ENCODE measurements around the gene PDCL2. TPM values are rescaled to one million over a fixed set of nuclear protein-coding genes. Genes with fewer than 3 reads are reported as not detected.

PDCL2 gene
- total RNA-seq, 1 donor from 2014 or later: not detected

GRCh38 chr4:55612341-55612740, 20.3 kb upstream of the PDCL2 start:
- no peak overlapping the region for H3K4me3 ChIP-seq (ENCODE audit: low read depth, low read length)
- no peak for TF ChIP-seq CTCF (conservative IDR thresholded peaks at IDR 0.05; ENCODE audit: low read depth, low read length)
- no peak for DNase-seq (ENCODE audit: low read depth)

- no peak for DNase-seq (ENCODE audit: low read depth)
- no peak for TF ChIP-seq CTCF (conservative IDR thresholded peaks at IDR 0.05; ENCODE audit: low read depth, low read length)
- H3K4me3 ChIP-seq (ENCODE audit: low read depth, low read length): no peak overlapping the region
Observed at GRCh38 chr4:55611358-55612059, 19.5 kb upstream of the PDCL2 start.

GRCh38 chr4:55610381-55610780, 18.3 kb upstream of the PDCL2 start:
- no peak for DNase-seq (ENCODE audit: low read depth)
- no peak for TF ChIP-seq CTCF (conservative IDR thresholded peaks at IDR 0.05; ENCODE audit: low read depth, low read length)
- no peak overlapping the region for H3K4me3 ChIP-seq (ENCODE audit: low read depth, low read length)

- DNase-seq (ENCODE audit: low read depth): no peak
- H3K4me3 ChIP-seq (ENCODE audit: low read depth, low read length): no peak overlapping the region
- TF ChIP-seq CTCF (conservative IDR thresholded peaks at IDR 0.05; ENCODE audit: low read depth, low read length): no peak
Observed at GRCh38 chr4:55609393-55609866, 17.4 kb upstream of the PDCL2 start.

- DNase-seq (ENCODE audit: low read depth): no peak
- H3K4me3 ChIP-seq (ENCODE audit: low read depth, low read length): no peak overlapping the region
- TF ChIP-seq CTCF (conservative IDR thresholded peaks at IDR 0.05; ENCODE audit: low read depth, low read length): no peak
Observed at GRCh38 chr4:55608591-55608990, 16.5 kb upstream of the PDCL2 start.

- H3K4me3 ChIP-seq (ENCODE audit: low read depth, low read length): no peak overlapping the region
- no peak for TF ChIP-seq CTCF (conservative IDR thresholded peaks at IDR 0.05; ENCODE audit: low read depth, low read length)
- DNase-seq (ENCODE audit: low read depth): no peak
Observed at GRCh38 chr4:55604996-55605395, 13.0 kb upstream of the PDCL2 start.

- DNase-seq (ENCODE audit: low read depth): no peak
- TF ChIP-seq CTCF (conservative IDR thresholded peaks at IDR 0.05; ENCODE audit: low read depth, low read length): no peak
- H3K4me3 ChIP-seq (ENCODE audit: low read depth, low read length): no peak overlapping the region
Observed at GRCh38 chr4:55600640-55601039, 8.6 kb upstream of the PDCL2 start.
